HS-27A (cell line): Measurements from ENCODE around the gene NKAIN2.

Experiments
- DNase-seq: peaks from one replicate; pipeline ENCODE4 v3.0.0-alpha.2; 2012; ENCODE audit warnings: low read depth, missing footprints

The NKAIN2 gene

DNA sequence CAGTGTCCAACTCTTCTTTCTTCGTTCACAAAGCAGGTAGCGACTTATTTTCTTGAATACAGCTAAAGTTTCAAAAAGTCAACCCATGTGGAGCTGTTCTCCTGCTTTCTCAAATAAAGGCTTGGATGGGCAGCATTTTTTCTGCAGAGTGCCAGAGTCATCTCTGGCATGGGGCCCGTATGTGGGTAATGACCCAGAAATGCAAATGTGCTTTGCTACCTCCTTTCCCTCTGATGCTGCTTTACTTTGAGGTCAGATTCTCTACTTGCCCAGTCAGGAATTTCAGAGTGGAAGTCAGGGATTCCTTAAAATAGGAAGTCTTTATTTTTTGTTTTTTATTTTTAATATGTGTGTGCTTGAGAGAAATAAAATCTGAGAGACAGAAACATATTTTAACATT, 4.9 kb downstream of the NKAIN2 start:
- no peak for DNase-seq

DNA sequence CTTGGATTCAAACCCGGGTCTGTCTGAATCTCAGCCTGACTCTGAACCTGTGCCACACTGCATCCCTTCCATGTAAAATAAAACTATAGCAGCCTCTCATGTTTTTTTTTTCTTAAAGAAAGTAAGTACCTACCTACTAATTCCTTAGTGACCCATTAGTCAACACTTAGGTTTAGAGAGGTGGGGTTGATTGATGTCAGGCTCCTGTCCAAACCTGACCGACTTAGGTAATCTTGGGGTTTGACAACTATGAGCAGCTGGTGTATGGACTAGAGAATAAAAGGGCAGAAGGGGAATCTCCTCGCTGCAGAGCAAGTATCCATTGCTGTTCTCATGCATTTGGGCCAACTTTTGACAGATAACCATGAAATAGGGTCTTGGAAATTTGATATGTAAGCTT, 6.5 kb downstream of the NKAIN2 start:
- no peak for DNase-seq

- DNase-seq = no peak
Measured at GRCh38 chr6:123810948-123811347, 7.3 kb downstream of the NKAIN2 start.

DNA sequence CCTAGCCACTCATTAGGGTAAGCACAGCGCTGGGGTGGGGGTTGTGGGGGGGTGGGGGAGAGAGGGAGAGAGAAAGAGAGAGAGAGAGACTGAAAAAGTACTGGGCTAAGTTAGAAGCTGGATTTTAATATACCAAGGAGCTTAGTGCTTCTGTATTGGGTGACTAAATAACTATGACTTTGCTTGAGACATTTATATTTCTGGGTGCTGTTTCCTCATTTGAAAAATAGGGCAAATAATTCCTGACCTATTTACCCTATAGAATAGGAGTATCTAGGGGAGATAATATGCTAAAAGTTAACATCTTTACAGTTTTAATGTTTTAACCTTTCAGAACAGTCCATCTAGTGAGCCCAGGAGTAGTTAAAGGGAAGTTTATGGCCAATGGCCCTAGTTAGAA, 7.7 kb downstream of the NKAIN2 start:
- no peak for DNase-seq

DNA sequence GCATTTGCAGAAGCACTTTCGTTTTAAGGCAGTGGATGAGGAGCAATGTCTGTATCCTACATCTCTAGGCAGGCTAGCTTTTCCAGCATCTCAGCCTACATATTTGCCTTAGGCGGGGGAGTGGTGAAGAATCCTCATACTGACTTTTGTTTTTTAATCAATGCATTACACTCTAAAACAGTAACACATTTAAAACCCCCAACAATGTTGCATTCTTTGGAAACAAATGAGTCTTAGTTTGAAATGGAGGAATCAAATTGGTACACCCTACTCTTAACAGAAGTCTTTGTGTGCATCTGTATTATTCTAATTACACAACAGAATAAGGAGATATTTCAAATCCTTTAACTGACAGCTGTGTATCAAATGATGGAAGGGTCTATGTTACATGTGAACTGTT, 9.0 kb downstream of the NKAIN2 start:
- DNase-seq = no peak

GRCh38 chr6:123821112-123821511, 17.4 kb downstream of the NKAIN2 start:
- no peak for DNase-seq

GRCh38 chr6:123829302-123829953, 25.8 kb downstream of the NKAIN2 start:
- no peak for DNase-seq

GRCh38 chr6:123830120-123830519, 26.5 kb downstream of the NKAIN2 start:
- DNase-seq = no peak

DNA sequence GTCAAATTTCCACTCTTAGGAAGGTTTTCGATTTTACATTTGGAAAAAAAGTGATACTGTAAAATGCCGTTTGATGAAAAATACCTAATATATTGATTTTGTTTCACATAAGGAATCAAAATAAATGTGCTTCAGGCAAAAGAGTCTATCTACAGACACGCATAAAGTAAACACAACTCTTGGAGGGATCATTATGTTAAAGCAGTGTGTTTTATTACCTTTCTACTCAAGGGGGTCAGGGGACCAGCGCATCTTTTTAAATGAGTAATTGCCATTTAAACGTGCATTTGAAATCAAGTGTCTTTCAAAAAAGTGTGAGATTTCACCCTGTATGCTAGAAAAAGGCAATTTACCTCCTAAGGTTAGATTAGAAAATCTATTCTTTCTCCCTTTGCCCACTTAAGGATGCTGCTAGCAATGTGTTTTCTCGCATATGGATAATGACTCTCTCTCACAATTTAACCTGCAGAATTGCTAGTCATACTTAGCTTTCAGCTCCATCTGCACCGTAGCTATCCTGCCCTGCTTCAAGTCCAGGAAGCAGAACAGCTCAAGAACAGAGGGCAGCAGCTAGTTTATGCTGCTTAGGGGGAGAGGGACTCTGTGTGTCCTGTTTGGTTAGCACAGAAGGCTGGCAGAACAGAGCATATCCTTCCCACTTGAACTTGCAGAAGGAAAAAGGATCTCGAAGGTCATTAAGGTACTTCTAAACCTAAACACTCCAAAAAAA, 35.0 kb downstream of the NKAIN2 start:
- no peak for DNase-seq

DNA sequence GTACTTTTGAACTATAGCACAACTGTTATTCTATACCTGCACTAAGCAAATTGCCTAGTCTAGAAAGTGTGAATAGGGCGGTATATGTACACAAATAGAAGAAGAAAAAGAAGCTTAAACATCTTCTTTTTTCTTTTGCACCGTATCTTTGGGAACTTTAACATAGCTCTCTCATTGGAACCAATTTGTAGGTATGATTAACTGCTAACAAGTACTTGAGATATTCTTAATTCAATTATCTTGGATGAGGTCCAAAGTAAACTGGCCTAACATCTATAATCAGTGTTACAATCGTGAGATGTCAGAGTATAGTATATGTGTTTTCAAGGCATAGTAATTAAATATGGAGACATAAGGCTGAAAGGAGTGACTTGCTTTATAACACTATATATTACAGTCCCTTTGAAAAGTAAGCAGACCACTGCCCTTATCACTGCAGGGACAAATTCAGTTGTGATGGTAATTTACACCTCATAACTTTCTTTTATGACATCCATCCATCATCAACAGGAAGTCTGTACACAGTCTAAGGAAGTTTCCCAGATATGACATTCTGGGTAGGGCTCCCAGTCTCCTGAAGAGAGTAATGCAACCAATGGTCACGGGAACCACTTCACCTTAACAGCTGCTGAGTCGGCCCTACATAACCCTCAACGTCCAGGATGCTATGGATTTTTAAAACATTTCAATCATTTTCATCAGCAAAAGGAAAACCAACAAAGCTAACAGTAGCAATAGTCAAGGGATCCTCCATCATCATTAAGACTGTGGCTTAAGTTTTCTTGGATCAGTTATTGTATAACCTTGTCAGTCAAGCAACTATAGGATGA, 37.6 kb downstream of the NKAIN2 start:
- no peak for DNase-seq

- no peak for DNase-seq
Measured at GRCh38 chr6:123844011-123844410, 40.3 kb downstream of the NKAIN2 start.

DNA sequence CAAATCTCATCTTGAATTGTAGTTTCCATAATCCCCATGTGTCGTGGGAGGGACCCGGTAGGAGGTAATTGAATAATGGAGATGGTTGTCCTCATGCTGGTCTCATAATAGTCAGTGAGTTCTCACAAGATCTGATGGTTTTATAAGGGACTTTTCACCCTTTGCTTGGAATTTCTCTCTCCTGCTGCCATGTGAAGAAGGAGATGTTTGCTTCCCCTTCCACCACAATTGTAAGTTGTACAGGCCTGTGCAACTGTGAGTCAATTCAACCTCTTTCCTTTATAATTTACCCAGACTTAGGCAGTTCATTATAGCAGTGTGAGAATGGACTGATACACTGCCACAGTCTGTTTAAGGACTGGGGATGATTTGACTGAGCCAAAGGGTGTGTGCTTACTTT, 44.7 kb downstream of the NKAIN2 start:
- no peak for DNase-seq

- DNase-seq = no peak
Measured at GRCh38 chr6:123849406-123849805, 45.7 kb downstream of the NKAIN2 start.

DNA sequence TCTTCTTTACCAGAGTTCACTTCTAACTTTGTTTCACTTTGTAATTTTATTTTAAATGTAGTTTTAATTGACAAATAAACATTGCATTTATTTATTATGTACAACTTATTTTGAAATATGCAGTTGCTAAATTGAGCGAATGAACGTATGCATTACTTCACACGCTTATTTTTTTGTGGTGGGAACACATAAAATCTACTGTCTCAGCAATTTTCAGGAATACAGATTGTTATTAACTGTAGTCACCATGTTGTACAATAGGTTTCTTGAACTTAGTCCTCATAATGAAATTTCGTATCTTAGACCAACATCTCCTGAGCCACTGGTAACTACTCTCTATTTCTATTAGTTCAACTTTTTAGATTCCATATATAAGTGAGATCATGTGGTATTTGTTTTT, 46.9 kb downstream of the NKAIN2 start:
- DNase-seq = no peak

- DNase-seq = no peak
Measured at GRCh38 chr6:123854201-123854600, 50.5 kb downstream of the NKAIN2 start.

DNA sequence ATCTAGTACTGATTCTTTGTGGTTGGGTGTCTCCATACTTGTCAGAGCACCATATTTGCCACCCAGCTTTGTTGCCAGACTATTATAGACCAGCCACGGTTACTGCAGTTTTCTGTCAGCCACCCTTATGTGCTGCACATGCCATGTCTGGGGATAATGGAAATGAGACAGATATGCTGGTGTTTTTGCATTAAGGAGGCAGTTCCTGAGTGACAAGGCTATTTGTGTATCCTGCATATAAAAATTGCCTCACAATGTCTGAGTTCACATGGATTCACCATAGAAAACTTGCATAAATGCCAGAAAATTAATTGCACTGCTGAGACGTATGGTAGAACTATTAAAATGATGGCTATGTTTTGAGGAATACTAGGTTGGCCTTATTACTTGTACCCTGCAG, 51.8 kb downstream of the NKAIN2 start:
- no peak for DNase-seq

GRCh38 chr6:123859291-123859690, 55.6 kb downstream of the NKAIN2 start:
- DNase-seq = no peak

DNA sequence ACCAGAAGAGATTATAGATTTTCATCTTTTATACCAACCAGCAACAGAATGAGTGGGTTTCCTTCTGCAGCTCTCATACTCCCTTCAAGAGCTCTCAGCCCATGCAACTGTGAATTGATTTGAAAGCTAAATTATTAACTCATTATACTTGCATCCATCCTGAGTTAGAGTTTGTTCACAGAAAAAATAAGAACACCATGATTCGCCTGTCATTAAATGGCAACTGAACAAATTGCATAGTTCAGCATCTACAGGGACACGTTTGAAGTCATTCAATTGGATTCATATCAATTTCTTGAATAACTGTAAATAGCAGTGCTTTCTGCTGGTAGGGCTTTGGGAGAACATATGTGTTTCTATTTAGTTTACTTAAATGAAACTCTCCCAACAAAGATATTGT, 65.7 kb downstream of the NKAIN2 start:
- no peak for DNase-seq

- DNase-seq = no peak
Measured at GRCh38 chr6:123873974-123874373, 70.3 kb downstream of the NKAIN2 start.

GRCh38 chr6:123875784-123876183, 72.1 kb downstream of the NKAIN2 start:
- no peak for DNase-seq

GRCh38 chr6:123879749-123880148, 76.1 kb downstream of the NKAIN2 start:
- DNase-seq = no peak

DNA sequence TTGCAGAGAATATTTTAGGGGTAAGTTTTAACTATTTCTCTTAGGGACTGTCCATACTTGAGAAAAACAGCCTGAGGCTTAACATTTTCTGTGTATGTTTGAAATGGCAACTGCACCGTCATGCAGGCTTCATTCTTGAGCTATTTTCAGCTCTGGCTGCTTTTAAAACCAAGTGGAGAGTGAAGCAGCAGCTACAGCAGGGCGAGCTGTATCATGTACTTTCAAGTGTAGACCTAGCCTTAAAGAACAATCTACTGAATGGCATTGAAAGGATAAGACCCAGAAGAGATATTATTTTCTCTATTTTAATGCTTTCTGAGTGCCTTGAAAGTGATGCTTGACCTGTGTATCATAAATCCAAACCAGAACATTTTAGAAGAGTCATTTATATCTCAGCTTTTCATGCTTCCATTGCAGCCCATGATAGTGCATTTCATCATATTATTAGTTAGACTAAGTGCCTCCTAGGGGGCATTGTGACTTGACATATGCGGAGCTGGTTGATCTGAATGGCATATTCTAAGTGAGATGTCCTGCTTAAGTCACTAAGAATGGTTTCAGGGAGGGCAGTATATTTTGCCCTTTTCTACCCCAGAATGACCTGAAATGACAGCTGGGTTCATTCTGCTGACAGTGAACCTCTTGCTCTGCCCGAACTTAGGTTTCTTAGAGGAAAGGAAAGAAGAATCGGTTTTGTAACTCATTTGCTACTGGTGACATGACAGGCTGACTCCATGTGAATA, 85.3 kb downstream of the NKAIN2 start:
- no peak for DNase-seq
